SK-N-SH treated with all-trans-retinoic acid at 6 μM for 48 hours (cell line): ENCODE measurements around the gene BPHL.

Source experiments
- ATAC-seq: fragments of 200-7000 bp; cut with Tn5 transposase; 3 replicates; pipeline ENCODE4 v1.9.1; 2020; ENCODE audit warnings: mild to moderate bottlenecking, moderate library complexity
- ARNTL ChIP-seq: fragments of 450-650 bp; formaldehyde crosslinking; IDR thresholded peaks from 2 replicates; pipeline ENCODE4 v1.5.0; 2020; ENCODE audit warnings: low read depth, mild to moderate bottlenecking, moderate library complexity, borderline replicate concordance
- BACH2 ChIP-seq: fragments of 250-450 bp; sonication (Bioruptor Pico); IDR thresholded peaks from 2 replicates; pipeline ENCODE4 v1.9.0; 2021; ENCODE audit warnings: mild to moderate bottlenecking, borderline replicate concordance
- CSDC2 ChIP-seq: fragments of 250-450 bp; sonication (Bioruptor Pico); IDR thresholded peaks from 2 replicates; pipeline ENCODE4 v1.5.0; 2020; ENCODE audit warnings: mild to moderate bottlenecking, moderate library complexity
- ESRRG ChIP-seq: fragments of 250-450 bp; sonication (Bioruptor Pico); IDR thresholded peaks from 2 replicates; pipeline ENCODE4 v1.6.1; 2021; ENCODE audit warnings: mild to moderate bottlenecking
- ISL1 ChIP-seq: fragments of 250-450 bp; sonication (Bioruptor Pico); IDR thresholded peaks from 2 replicates; pipeline ENCODE4 v2.1.2; 2022; ENCODE audit warnings: mild to moderate bottlenecking, moderate library complexity
- OSR1 ChIP-seq: fragments of 250-450 bp; sonication (Bioruptor Pico); IDR thresholded peaks from 2 replicates; pipeline ENCODE4 v1.8.0; 2022; ENCODE audit warnings: moderate library complexity, mild to moderate bottlenecking, inconsistent platforms
- PPARA ChIP-seq: fragments of 250-450 bp; sonication (Bioruptor Pico); IDR thresholded peaks from 2 replicates; pipeline ENCODE4 v1.5.0; 2020; ENCODE audit warnings: mild to moderate bottlenecking, borderline replicate concordance
- RARB ChIP-seq: fragments of 250-450 bp; sonication (Bioruptor Pico); IDR thresholded peaks from 2 replicates; pipeline ENCODE4 v1.8.0; 2021; ENCODE audit warnings: mild to moderate bottlenecking, moderate library complexity
- SNAI2 ChIP-seq: fragments of 250-450 bp; sonication (Bioruptor Pico); IDR thresholded peaks from 2 replicates; pipeline ENCODE4 v1.5.0; 2020; ENCODE audit warnings: mild to moderate bottlenecking, moderate library complexity
- TCF4 ChIP-seq: fragments of 250-450 bp; sonication (Bioruptor Pico); IDR thresholded peaks from 2 replicates; pipeline ENCODE4 v1.8.0; 2021; ENCODE audit warnings: mild to moderate bottlenecking, moderate library complexity, borderline replicate concordance
- TOX ChIP-seq: fragments of 250-450 bp; sonication (Bioruptor Pico); IDR thresholded peaks from 2 replicates; pipeline ENCODE4 v1.8.0; 2021; ENCODE audit warnings: mild to moderate bottlenecking, moderate library complexity, borderline replicate concordance
- ZC3H10 ChIP-seq: fragments of 250-450 bp; sonication (Bioruptor Pico); IDR thresholded peaks from 2 replicates; pipeline ENCODE4 v1.5.1; 2021; ENCODE audit warnings: mild to moderate bottlenecking, moderate library complexity
- ZFP3 ChIP-seq: fragments of 250-450 bp; sonication (Bioruptor Pico); IDR thresholded peaks from 2 replicates; pipeline ENCODE4 v1.5.0; 2020; ENCODE audit warnings: mild to moderate bottlenecking, moderate library complexity
- ZFP30 ChIP-seq: fragments of 450-650 bp; formaldehyde crosslinking; IDR thresholded peaks from 2 replicates; pipeline ENCODE4 v1.5.0; 2022; ENCODE audit warnings: mild to moderate bottlenecking, moderate library complexity
- ZNF565 ChIP-seq: fragments of 450-650 bp; formaldehyde crosslinking; conservative IDR thresholded peaks from 2 replicates; pipeline ENCODE4 v1.5.0; 2020; ENCODE audit warnings: low read depth, mild to moderate bottlenecking, moderate library complexity
- ZNF70 ChIP-seq: fragments of 450-650 bp; formaldehyde crosslinking; IDR thresholded peaks from 2 replicates; pipeline ENCODE4 v1.5.0; 2020; ENCODE audit warnings: mild to moderate bottlenecking, moderate library complexity
- ZNF8 ChIP-seq: fragments of 450-650 bp; formaldehyde crosslinking; IDR thresholded peaks from 2 replicates; pipeline ENCODE4 v1.5.0; 2020; ENCODE audit warnings: mild to moderate bottlenecking, moderate library complexity
- TF ChIP-seq, protein P1 (sequence below): fragments of 250-450 bp; sonication (Bioruptor Pico); IDR thresholded peaks from 2 replicates; pipeline ENCODE4 v1.5.1; 2020; ENCODE audit warnings: low read depth, mild to moderate bottlenecking, moderate library complexity
- TF ChIP-seq, protein P2 (sequence below): fragments of 250-450 bp; sonication (Bioruptor Pico); IDR thresholded peaks from 2 replicates; pipeline ENCODE4 v1.8.0; 2020; ENCODE audit warnings: mild to moderate bottlenecking, moderate library complexity, borderline replicate concordance
- TF ChIP-seq, protein P3 (sequence below): fragments of 250-450 bp; sonication (Bioruptor Pico); IDR thresholded peaks from 2 replicates; pipeline ENCODE4 v1.5.0; 2020; ENCODE audit warnings: mild to moderate bottlenecking, moderate library complexity
- TF ChIP-seq, protein P4 (sequence below): fragments of 250-450 bp; sonication (Bioruptor Pico); IDR thresholded peaks from 2 replicates; pipeline ENCODE4 v1.8.0; 2021; ENCODE audit warnings: low read depth, mild to moderate bottlenecking, moderate library complexity, borderline replicate concordance
- TF ChIP-seq, protein P5 (sequence below): fragments of 250-450 bp; sonication (Bioruptor Pico); IDR thresholded peaks from 2 replicates; pipeline ENCODE4 v1.5.1; 2021; ENCODE audit warnings: mild to moderate bottlenecking, moderate library complexity

Gene BPHL

DNA sequence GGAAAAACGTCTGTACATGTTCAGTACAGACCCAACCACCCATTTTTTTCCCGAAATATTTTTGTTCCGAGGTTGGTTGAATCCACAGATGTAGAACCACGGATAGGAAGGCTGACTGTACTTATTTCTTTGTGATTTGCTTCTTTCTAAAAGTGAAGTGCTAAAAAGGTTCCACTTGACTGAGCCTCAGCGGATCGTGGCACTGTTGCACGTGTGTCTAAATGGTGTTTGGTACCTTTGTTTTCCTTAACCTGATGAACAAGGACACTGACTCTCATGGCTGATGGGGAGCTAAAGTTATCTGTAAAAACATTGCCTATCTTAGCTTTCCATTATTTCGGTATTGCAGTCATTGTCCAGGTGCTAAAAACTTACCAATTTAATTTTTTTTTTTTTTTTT is 6.2 kb downstream of the BPHL start:
- ATAC-seq, result no peak
- no peak for TF ChIP-seq ZFP3 (CRISPR knock-in tag)
- TF ChIP-seq, protein P1, sequence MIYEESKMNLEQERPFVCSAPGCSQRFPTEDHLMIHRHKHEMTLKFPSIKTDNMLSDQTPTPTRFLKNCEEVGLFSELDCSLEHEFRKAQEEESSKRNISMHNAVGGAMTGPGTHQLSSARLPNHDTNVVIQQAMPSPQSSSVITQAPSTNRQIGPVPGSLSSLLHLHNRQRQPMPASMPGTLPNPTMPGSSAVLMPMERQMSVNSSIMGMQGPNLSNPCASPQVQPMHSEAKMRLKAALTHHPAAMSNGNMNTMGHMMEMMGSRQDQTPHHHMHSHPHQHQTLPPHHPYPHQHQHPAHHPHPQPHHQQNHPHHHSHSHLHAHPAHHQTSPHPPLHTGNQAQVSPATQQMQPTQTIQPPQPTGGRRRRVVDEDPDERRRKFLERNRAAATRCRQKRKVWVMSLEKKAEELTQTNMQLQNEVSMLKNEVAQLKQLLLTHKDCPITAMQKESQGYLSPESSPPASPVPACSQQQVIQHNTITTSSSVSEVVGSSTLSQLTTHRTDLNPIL (CRISPR knock-in tag), result no peak
- no peak for TF ChIP-seq TOX (CRISPR knock-in tag)
- TF ChIP-seq, protein P2, sequence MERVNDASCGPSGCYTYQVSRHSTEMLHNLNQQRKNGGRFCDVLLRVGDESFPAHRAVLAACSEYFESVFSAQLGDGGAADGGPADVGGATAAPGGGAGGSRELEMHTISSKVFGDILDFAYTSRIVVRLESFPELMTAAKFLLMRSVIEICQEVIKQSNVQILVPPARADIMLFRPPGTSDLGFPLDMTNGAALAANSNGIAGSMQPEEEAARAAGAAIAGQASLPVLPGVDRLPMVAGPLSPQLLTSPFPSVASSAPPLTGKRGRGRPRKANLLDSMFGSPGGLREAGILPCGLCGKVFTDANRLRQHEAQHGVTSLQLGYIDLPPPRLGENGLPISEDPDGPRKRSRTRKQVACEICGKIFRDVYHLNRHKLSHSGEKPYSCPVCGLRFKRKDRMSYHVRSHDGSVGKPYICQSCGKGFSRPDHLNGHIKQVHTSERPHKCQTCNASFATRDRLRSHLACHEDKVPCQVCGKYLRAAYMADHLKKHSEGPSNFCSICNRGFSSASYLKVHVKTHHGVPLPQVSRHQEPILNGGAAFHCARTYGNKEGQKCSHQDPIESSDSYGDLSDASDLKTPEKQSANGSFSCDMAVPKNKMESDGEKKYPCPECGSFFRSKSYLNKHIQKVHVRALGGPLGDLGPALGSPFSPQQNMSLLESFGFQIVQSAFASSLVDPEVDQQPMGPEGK, result no peak
- TF ChIP-seq PPARA, result no peak
- TF ChIP-seq ZNF70 (CRISPR knock-in tag), result no peak
- no peak for TF ChIP-seq TCF4 (CRISPR knock-in tag)
- no peak for TF ChIP-seq OSR1 (CRISPR knock-in tag)
- TF ChIP-seq ARNTL, result no peak
- TF ChIP-seq CSDC2 (CRISPR knock-in tag), result no peak
- TF ChIP-seq ZNF8 (CRISPR knock-in tag), result no peak
- no peak for TF ChIP-seq ZFP30 (CRISPR knock-in tag)
- no peak for TF ChIP-seq BACH2
- TF ChIP-seq, protein P3, sequence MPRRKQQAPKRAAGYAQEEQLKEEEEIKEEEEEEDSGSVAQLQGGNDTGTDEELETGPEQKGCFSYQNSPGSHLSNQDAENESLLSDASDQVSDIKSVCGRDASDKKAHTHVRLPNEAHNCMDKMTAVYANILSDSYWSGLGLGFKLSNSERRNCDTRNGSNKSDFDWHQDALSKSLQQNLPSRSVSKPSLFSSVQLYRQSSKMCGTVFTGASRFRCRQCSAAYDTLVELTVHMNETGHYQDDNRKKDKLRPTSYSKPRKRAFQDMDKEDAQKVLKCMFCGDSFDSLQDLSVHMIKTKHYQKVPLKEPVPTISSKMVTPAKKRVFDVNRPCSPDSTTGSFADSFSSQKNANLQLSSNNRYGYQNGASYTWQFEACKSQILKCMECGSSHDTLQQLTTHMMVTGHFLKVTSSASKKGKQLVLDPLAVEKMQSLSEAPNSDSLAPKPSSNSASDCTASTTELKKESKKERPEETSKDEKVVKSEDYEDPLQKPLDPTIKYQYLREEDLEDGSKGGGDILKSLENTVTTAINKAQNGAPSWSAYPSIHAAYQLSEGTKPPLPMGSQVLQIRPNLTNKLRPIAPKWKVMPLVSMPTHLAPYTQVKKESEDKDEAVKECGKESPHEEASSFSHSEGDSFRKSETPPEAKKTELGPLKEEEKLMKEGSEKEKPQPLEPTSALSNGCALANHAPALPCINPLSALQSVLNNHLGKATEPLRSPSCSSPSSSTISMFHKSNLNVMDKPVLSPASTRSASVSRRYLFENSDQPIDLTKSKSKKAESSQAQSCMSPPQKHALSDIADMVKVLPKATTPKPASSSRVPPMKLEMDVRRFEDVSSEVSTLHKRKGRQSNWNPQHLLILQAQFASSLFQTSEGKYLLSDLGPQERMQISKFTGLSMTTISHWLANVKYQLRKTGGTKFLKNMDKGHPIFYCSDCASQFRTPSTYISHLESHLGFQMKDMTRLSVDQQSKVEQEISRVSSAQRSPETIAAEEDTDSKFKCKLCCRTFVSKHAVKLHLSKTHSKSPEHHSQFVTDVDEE (CRISPR knock-in tag), result no peak
- TF ChIP-seq, protein P4, sequence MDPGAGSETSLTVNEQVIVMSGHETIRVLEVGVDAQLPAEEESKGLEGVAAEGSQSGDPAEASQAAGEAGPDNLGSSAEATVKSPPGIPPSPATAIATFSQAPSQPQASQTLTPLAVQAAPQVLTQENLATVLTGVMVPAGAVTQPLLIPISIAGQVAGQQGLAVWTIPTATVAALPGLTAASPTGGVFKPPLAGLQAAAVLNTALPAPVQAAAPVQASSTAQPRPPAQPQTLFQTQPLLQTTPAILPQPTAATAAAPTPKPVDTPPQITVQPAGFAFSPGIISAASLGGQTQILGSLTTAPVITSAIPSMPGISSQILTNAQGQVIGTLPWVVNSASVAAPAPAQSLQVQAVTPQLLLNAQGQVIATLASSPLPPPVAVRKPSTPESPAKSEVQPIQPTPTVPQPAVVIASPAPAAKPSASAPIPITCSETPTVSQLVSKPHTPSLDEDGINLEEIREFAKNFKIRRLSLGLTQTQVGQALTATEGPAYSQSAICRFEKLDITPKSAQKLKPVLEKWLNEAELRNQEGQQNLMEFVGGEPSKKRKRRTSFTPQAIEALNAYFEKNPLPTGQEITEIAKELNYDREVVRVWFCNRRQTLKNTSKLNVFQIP, result no peak
- TF ChIP-seq SNAI2 (CRISPR knock-in tag), result no peak

DNA sequence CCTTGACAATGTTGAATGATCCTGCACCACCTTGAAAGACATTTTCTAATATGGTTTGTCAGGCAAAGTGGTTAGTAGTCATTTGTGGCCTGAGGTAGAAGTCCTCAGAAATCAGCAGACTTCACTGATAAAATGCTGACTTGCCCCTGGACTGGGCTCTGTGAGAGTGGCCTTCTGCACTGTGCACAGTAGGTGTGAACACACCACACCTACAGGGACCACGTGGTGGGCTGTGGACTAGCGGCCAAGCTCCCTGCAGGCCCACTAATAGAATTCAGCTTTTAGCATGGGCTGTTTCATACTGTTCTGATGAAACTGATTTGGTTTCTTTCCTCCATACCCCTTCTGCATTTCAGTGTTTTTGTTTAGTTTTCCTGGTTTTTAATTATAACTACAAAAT is 7.3 kb downstream of the BPHL start:
- ATAC-seq, result no peak
- TF ChIP-seq, protein P3 (CRISPR knock-in tag), result no peak
- TF ChIP-seq, protein P5, sequence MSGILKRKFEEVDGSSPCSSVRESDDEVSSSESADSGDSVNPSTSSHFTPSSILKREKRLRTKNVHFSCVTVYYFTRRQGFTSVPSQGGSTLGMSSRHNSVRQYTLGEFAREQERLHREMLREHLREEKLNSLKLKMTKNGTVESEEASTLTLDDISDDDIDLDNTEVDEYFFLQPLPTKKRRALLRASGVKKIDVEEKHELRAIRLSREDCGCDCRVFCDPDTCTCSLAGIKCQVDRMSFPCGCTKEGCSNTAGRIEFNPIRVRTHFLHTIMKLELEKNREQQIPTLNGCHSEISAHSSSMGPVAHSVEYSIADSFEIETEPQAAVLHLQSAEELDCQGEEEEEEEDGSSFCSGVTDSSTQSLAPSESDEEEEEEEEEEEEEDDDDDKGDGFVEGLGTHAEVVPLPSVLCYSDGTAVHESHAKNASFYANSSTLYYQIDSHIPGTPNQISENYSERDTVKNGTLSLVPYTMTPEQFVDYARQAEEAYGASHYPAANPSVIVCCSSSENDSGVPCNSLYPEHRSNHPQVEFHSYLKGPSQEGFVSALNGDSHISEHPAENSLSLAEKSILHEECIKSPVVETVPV (CRISPR knock-in tag), result no peak
- TF ChIP-seq ZFP30 (CRISPR knock-in tag), result no peak
- TF ChIP-seq ARNTL, result no peak
- TF ChIP-seq, protein P4, result no peak
- no peak for TF ChIP-seq OSR1 (CRISPR knock-in tag)
- no peak for TF ChIP-seq ZNF70 (CRISPR knock-in tag)
- no peak for TF ChIP-seq ZFP3 (CRISPR knock-in tag)
- TF ChIP-seq CSDC2 (CRISPR knock-in tag), result no peak
- TF ChIP-seq ZC3H10 (CRISPR knock-in tag), result no peak
- TF ChIP-seq, protein P1 (CRISPR knock-in tag), result no peak
- TF ChIP-seq, protein P2, result no peak
- TF ChIP-seq ESRRG (CRISPR knock-in tag), result no peak
- TF ChIP-seq ZNF565 (CRISPR knock-in tag), result no peak
- no peak for TF ChIP-seq TOX (CRISPR knock-in tag)
- TF ChIP-seq SNAI2 (CRISPR knock-in tag), result no peak
- no peak for TF ChIP-seq RARB (CRISPR knock-in tag)
- no peak for TF ChIP-seq PPARA
- no peak for TF ChIP-seq ISL1
